PC-9 (cell line): ENCODE measurements around the gene IL6R. TPM values are rescaled to one million over a fixed set of nuclear protein-coding genes. Genes with fewer than 3 reads are reported as not detected.
A peak's percentile ranks its signal among the peaks of the same experiment; 100 is the strongest.
"Not testable (repeated sequence)": the region's sequence is repeated elsewhere in the genome, so short reads cannot be mapped to it uniquely, and the experiment has no call there.

Experiments used
- BruUV-seq: library from RNA; stranded (reverse); fragments of 400-500 nt; replicated peaks from 2 replicates; lab custom pipeline; 2021; lab: Mats Ljungman, UMichigan
- CTCF ChIA-PET: fragments of 300-600 bp; sonication (Branson Sonifier 250); formaldehyde crosslinking; loops from one replicate; lab custom pipeline; 2022; ENCODE audit warnings: antibody characterized with exemption; lab: Charles Lee
- POLR2A ChIA-PET: fragments of 300-600 bp; sonication (Branson Sonifier 250); formaldehyde crosslinking; loops from one replicate; lab custom pipeline; 2022; ENCODE audit warnings: antibody characterized with exemption; ENCODE audit not compliant: unreplicated experiment; lab: Charles Lee
- DNase-seq, 2 experiments: peaks; one replicate each; pipeline versions ENCODE4 v3.0.0 to v3.0.0-alpha.2; 2015 to 2022; ENCODE audit warnings: mixed read lengths in 1 of 2
- H2AFZ ChIP-seq: fragments of 200-600 bp; sonication (generic); 2 replicates; pipeline ENCODE4 v1.8.1; 2017; ENCODE audit warnings: antibody characterized with exemption
- H3F3A ChIP-seq: fragments of 200-600 bp; sonication (generic); 2 replicates; pipeline ENCODE4 v1.8.1; 2017; ENCODE audit warnings: antibody characterized with exemption, mild to moderate bottlenecking, low read depth; ENCODE audit not compliant: insufficient read depth
- H3K27ac ChIP-seq: fragments of 200-600 bp; sonication (generic); 2 replicates; pipeline ENCODE4 v1.6.1; 2016; ENCODE audit warnings: mixed run types
- H3K27me3 ChIP-seq: fragments of 200-600 bp; sonication (generic); 2 replicates; pipeline ENCODE4 v1.6.1; 2016; ENCODE audit warnings: low read depth, mixed run types; ENCODE audit not compliant: insufficient read depth
- H3K36me3 ChIP-seq: fragments of 200-600 bp; sonication (generic); 2 replicates; pipeline ENCODE4 v1.6.1; 2016; ENCODE audit warnings: low read depth, mixed run types
- H3K4me1 ChIP-seq: fragments of 200-600 bp; sonication (generic); replicated peaks from 2 replicates; pipeline ENCODE4 v1.6.1; 2016; ENCODE audit warnings: mixed run types; ENCODE audit not compliant: insufficient read depth
- H3K4me2 ChIP-seq: fragments of 200-600 bp; sonication (generic); 2 replicates; pipeline ENCODE4 v1.6.1; 2017; ENCODE audit warnings: mixed run types
- H3K4me3 ChIP-seq: fragments of 200-600 bp; sonication (generic); 2 replicates; pipeline ENCODE4 v1.6.1; 2016; ENCODE audit warnings: mixed run types
- H3K79me2 ChIP-seq: fragments of 200-600 bp; sonication (generic); 2 replicates; pipeline ENCODE4 v1.6.1; 2017; ENCODE audit warnings: low read depth, mixed run types
- H3K9me2 ChIP-seq: fragments of 200-600 bp; sonication (generic); 2 replicates; pipeline ENCODE4 v1.8.1; 2017; ENCODE audit warnings: mild to moderate bottlenecking; ENCODE audit not compliant: insufficient read depth
- H3K9me3 ChIP-seq: fragments of 200-600 bp; sonication (generic); 2 replicates; pipeline ENCODE4 v1.8.1; 2016; ENCODE audit warnings: low read depth; ENCODE audit not compliant: insufficient read depth
- H4K20me1 ChIP-seq: fragments of 200-600 bp; sonication (generic); 2 replicates; pipeline ENCODE4 v1.8.1; 2017; ENCODE audit not compliant: insufficient read depth
- CTCF ChIP-seq: fragments of 200-600 bp; sonication (generic); conservative IDR thresholded peaks from 2 replicates; pipeline ENCODE4 v1.6.1; 2017; ENCODE audit warnings: mixed run types, antibody characterized with exemption, mild to moderate bottlenecking, moderate library complexity
- EZH2 ChIP-seq: fragments of 200-600 bp; sonication (generic); IDR thresholded peaks from 2 replicates; pipeline ENCODE4 v1.8.0; 2017; ENCODE audit warnings: antibody characterized with exemption, low read depth
- intact Hi-C: fragments of 100-400 bp; cut with micrococcal nuclease; formaldehyde crosslinking; loops from one replicate; pipeline ENCODE4 v1.10.0; 2022; ENCODE audit not compliant: unreplicated experiment
- total RNA-seq: library from RNA; stranded (reverse); gene quantifications from 2 replicates; pipeline ENCODE4 v1.2.3, GENCODE V29; 2021

IL6R gene
- total RNA-seq, 1 experiment from 2014 or later = 3.2 TPM

- Histone ChIP-seq H3K4me2 (no peak overlapping the region), H3F3A (peaks cover 15% of the 10 kb centered on the region; the same call in 1 of the 2 replicates), H3K9me3 (no peaks in the 10 kb centered on the region), H3K27me3 (peaks cover 34% of the 10 kb centered on the region), H3K4me1 (no peaks in the 10 kb centered on the region), H3K9me2 (no peaks in the 10 kb centered on the region), H3K27ac (no peak overlapping the region), H3K36me3 (no peaks in the 10 kb centered on the region), H3K79me2 (no peaks in the 10 kb centered on the region), H4K20me1 (no peaks in the 10 kb centered on the region), H3K4me3 (no peak overlapping the region), H2AFZ (no peak overlapping the region)
- POLR2A ChIA-PET = interaction anchor here (0.6 kb wide), 2 partner anchors 34 to 264 kb away, joined by 3 read pairs; partner anchors contain the start of gene UBAP2L
- DNase-seq = peak; percentile 47 to 83
- TF ChIP-seq EZH2 = no peak
- TF ChIP-seq CTCF = no peak
- CTCF ChIA-PET = interaction anchor here (0.6 to 0.7 kb wide), 2 partner anchors 61 to 277 kb away, joined by 3 read pairs; no protein-coding TSS in a partner anchor
- no TSS peak for BruUV-seq
- intact Hi-C loops = loop anchor here (1.0 to 10.0 kb wide), 2 partner anchors 391 to 599 kb away; partner anchors contain the start of gene KCNN3
Observed at GRCh38 chr1:154483941-154484803, 79.0 kb downstream of the IL6R start.

GRCh38 chr1:154485106-154485505 is 80.0 kb downstream of the IL6R start:
- peaks cover 43% of the 10 kb centered on the region for H3K27me3 ChIP-seq
- no peaks in the 10 kb centered on the region for H3K36me3 ChIP-seq
- no TSS peak for BruUV-seq
- CTCF ChIA-PET = interaction anchor here (0.7 kb wide), 1 partner anchor 276 kb away, joined by 3 read pairs; no protein-coding TSS in a partner anchor
- no peak for DNase-seq
- H4K20me1 ChIP-seq = no peaks in the 10 kb centered on the region
- POLR2A ChIA-PET = interaction anchor here (0.6 kb wide), 1 partner anchor 33 kb away, joined by 3 read pairs; no protein-coding TSS in a partner anchor
- peaks cover 15% of the 10 kb centered on the region; the same call in 1 of the 2 replicates for H3F3A ChIP-seq
- intact Hi-C loops = loop anchor here (10.0 kb wide), 1 partner anchor 390 kb away; the partner anchor contains the start of gene KCNN3
- no peak overlapping the region for H2AFZ ChIP-seq
- no peak overlapping the region for H3K4me2 ChIP-seq
- TF ChIP-seq CTCF (no peak), EZH2 (no peak)
- H3K9me3 ChIP-seq = no peaks in the 10 kb centered on the region
- no peaks in the 10 kb centered on the region for H3K79me2 ChIP-seq
- H3K4me1 ChIP-seq = no peaks in the 10 kb centered on the region
- H3K9me2 ChIP-seq = no peaks in the 10 kb centered on the region
- H3K4me3 ChIP-seq = no peak overlapping the region
- no peak overlapping the region for H3K27ac ChIP-seq

GRCh38 chr1:154485910-154486496 is 80.9 kb downstream of the IL6R start:
- no peaks in the 10 kb centered on the region for H3K79me2 ChIP-seq
- ChIA-PET CTCF (interaction anchor here (0.6 kb wide), 1 partner anchor 606 kb away, joined by 5 read pairs; no protein-coding TSS in a partner anchor), POLR2A (interaction anchor here (0.5 kb wide), 1 partner anchor 23 kb away, joined by 4 read pairs; no protein-coding TSS in a partner anchor)

GRCh38 chr1:154486756-154487155 is 81.6 kb downstream of the IL6R start:
- H3K9me2 ChIP-seq, CTCF ChIA-PET, H3K36me3 ChIP-seq, H3K4me3 ChIP-seq, POLR2A ChIA-PET, H3K9me3 ChIP-seq, H2AFZ ChIP-seq, H3K27ac ChIP-seq, H3K4me1 ChIP-seq, H4K20me1 ChIP-seq, BruUV-seq, H3K79me2 ChIP-seq, DNase-seq, H3K4me2 ChIP-seq: not testable (repeated sequence)
- Histone ChIP-seq H3F3A (peaks cover 15% of the 10 kb centered on the region; the same call in 1 of the 2 replicates), H3K27me3 (peaks cover 60% of the 10 kb centered on the region)
- intact Hi-C loops = loop anchor here (10.0 kb wide), 1 partner anchor 388 kb away; the partner anchor contains the start of gene KCNN3

More at GRCh38 chr1:154485910-154486496, 80.9 kb downstream of the IL6R start:
- H3K36me3 ChIP-seq = no peaks in the 10 kb centered on the region
- no peaks in the 10 kb centered on the region for H4K20me1 ChIP-seq
- no peaks in the 10 kb centered on the region for H3K4me1 ChIP-seq
- H3K9me3 ChIP-seq = no peaks in the 10 kb centered on the region
- H3K27me3 ChIP-seq = peaks cover 52% of the 10 kb centered on the region
- H3F3A ChIP-seq = peaks cover 15% of the 10 kb centered on the region; the same call in 1 of the 2 replicates
- no peak overlapping the region for H3K27ac ChIP-seq
- no peak overlapping the region for H2AFZ ChIP-seq
- no peak for TF ChIP-seq CTCF
- TF ChIP-seq EZH2 = no peak
- H3K4me3 ChIP-seq = no peak overlapping the region
- H3K4me2 ChIP-seq = no peak overlapping the region
- intact Hi-C loops = loop anchor here (10.0 kb wide), 1 partner anchor 389 kb away; the partner anchor contains the start of gene KCNN3
- no TSS peak for BruUV-seq
- DNase-seq = no peak
- no peaks in the 10 kb centered on the region for H3K9me2 ChIP-seq
